T47D (cell line): Measurements from ENCODE around the gene ATP11A.
"Not testable (repeated sequence)": the region's sequence is repeated elsewhere in the genome, so short reads cannot be mapped to it uniquely, and the experiment has no call there.

ENCODE experiments used
- DNase-seq, 2 experiments: peaks; one replicate each; pipeline versions ENCODE4 v3.0.0 to v3.0.0-alpha.2; 2011 to 2012; ENCODE audit warnings: low read depth in 1 of 2, low spot score in 1 of 2
- JUND ChIP-seq: IDR thresholded peaks from 2 replicates; pipeline ENCODE4 v1.6.1; 2012; ENCODE audit warnings: low read depth
- in situ Hi-C: cut with HindIII; loops from 2 replicates; pipeline ENCODE4 v1.10.0; 2016; ENCODE audit warnings: low sequenced_read_pairs, low pct_unique_long_range_greater_than_20kb

Gene ATP11A

GRCh38 chr13:112868308-112868707, 178.5 kb downstream of the ATP11A start:
- no peak for DNase-seq
- TF ChIP-seq JUND, result no peak
- in situ Hi-C loops, result no loop called here

- TF ChIP-seq JUND, result no peak
Observed at GRCh38 chr13:112869202-112870050, 179.6 kb downstream of the ATP11A start.

GRCh38 chr13:112870051-112870331, 180.2 kb downstream of the ATP11A start:
- in situ Hi-C loops, result no loop called here
- no peak for DNase-seq
- no peak for TF ChIP-seq JUND

More at GRCh38 chr13:112869202-112870050, 179.6 kb downstream of the ATP11A start:
- in situ Hi-C loops, result no loop called here
- no peak for DNase-seq

GRCh38 chr13:112870737-112871287, 181.0 kb downstream of the ATP11A start:
- in situ Hi-C loops, result no loop called here
- no peak for TF ChIP-seq JUND
- DNase-seq, result no peak

- in situ Hi-C loops, result no loop called here
- no peak for TF ChIP-seq JUND
- DNase-seq, result no peak
Observed at GRCh38 chr13:112871742-112872141, 181.9 kb downstream of the ATP11A start.

- in situ Hi-C loops, DNase-seq: not testable (repeated sequence)
Observed at GRCh38 chr13:112872657-112873631, 183.1 kb downstream of the ATP11A start.

GRCh38 chr13:112873851-112874750, 184.3 kb downstream of the ATP11A start:
- in situ Hi-C loops, result no loop called here
- peak; percentile 79 to 81 for DNase-seq
- no peak for TF ChIP-seq JUND

- in situ Hi-C loops, result no loop called here
Observed at GRCh38 chr13:112874751-112875300, 185.0 kb downstream of the ATP11A start.

GRCh38 chr13:112875627-112876026, 185.8 kb downstream of the ATP11A start:
- DNase-seq, result no peak
- TF ChIP-seq JUND, result no peak
- in situ Hi-C loops, result no loop called here

More at GRCh38 chr13:112874751-112875300, 185.0 kb downstream of the ATP11A start:
- no peak for DNase-seq
- TF ChIP-seq JUND, result no peak

GRCh38 chr13:112876305-112877000, 186.6 kb downstream of the ATP11A start:
- no peak for TF ChIP-seq JUND
- in situ Hi-C loops, result no loop called here

GRCh38 chr13:112877066-112877465, 187.2 kb downstream of the ATP11A start:
- in situ Hi-C loops, result no loop called here
- TF ChIP-seq JUND, result no peak
- DNase-seq, result no peak

More at GRCh38 chr13:112876305-112877000, 186.6 kb downstream of the ATP11A start:
- no peak for DNase-seq
